ENCODE results near the gene DMBT1. TPM values are rescaled to one million over a fixed set of nuclear protein-coding genes. Genes with fewer than 3 reads are reported as not detected.

The DMBT1 gene
- total and polyA plus RNA-seq, 10 of the 15 experiments (the other 5 are each of a cell fraction or from before 2014, with no cell fraction given), result under 0.01 to 0.13 (median 0.03) TPM; not detected in 5

GRCh38 chr10:122543676-122544445 is 16.7 kb upstream of the DMBT1 start:
- H3K27me3 ChIP-seq (replicated peaks in 1 of 2; ENCODE audit: control insufficient read depth in 2 of 2, insufficient read depth in 2 of 2, low read length in 1 of 2), result peaks cover 0 to 1% of the 10 kb centered on the region in 2 experiments; a peak in 2 of 4 replicates
- BruUV-seq (replicated peaks), result no TSS peak

More at GRCh38 chr10:122543676-122544445, 16.7 kb upstream of the DMBT1 start:
- RAD21 ChIA-PET (ENCODE audit: unreplicated experiment), result no interaction called here
- Histone ChIP-seq H4K20me1 (ENCODE audit: control insufficient read depth, insufficient read depth) (no peaks in the 10 kb centered on the region), H3K4me1 (ENCODE audit: control insufficient read depth, insufficient read depth, low read length) (no peaks in the 10 kb centered on the region), H3K9ac (ENCODE audit: control insufficient read depth, insufficient read depth, low read length) (no peak overlapping the region), H3K27ac (ENCODE audit: control insufficient read depth, insufficient read depth) (no peak overlapping the region), H3K36me3 (ENCODE audit: control insufficient read depth in 2 of 2, insufficient read depth in 2 of 2, low read length in 1 of 2) (no peaks in the 10 kb centered on the region), H3K4me2 (ENCODE audit: control insufficient read depth, insufficient read depth) (no peak overlapping the region), H3K9me3 (replicated peaks; ENCODE audit: control insufficient read depth, insufficient read depth, low read length) (no peaks in the 10 kb centered on the region), H3K79me2 (ENCODE audit: control insufficient read depth, insufficient read depth, low read length) (no peaks in the 10 kb centered on the region), H3K4me3 (no peak overlapping the region), H2AFZ (ENCODE audit: control insufficient read depth, low read depth, low read length) (no peak overlapping the region)
- 19% methylated on average over 10 of the region's 10 CpGs for WGBS (ENCODE audit: insufficient coverage, insufficient replicate concordance, low lambda C conversion rate, missing lambda C conversion rate)
- DNase-seq (ENCODE audit: low read depth, low spot score) (no peak), FAIRE-seq (no peak), ATAC-seq (no peak)
- POLR2A ChIA-PET, result no interaction called here
- intact Hi-C loops (cut with micrococcal nuclease; ENCODE audit: unreplicated experiment) (no loop called here), in situ Hi-C loops (cut with MboI) (no loop called here)
- SMC1A ChIA-PET (ENCODE audit: uncharacterized antibody, unreplicated experiment), result no interaction called here
- CTCF ChIA-PET, result no interaction called here
- TF ChIP-seq ASH2L (IDR thresholded peaks at IDR 0.05; ENCODE audit: borderline replicate concordance, low read depth) (no peak), POU2F2 (IDR thresholded peaks at IDR 0.05; ENCODE audit: borderline replicate concordance, low read depth, low read length) (no peak), YY1 (IDR thresholded peaks at IDR 0.05; ENCODE audit: low read depth, low read length) (no peak), NBN (IDR thresholded peaks at IDR 0.05) (no peak), EED (IDR thresholded peaks at IDR 0.05; ENCODE audit: low read depth) (no peak), TCF12 (IDR thresholded peaks at IDR 0.05; ENCODE audit: low read depth, low read length) (no peak), HCFC1 (IDR thresholded peaks at IDR 0.05; ENCODE audit: low read length) (no peak), NR2C1 (IDR thresholded peaks at IDR 0.05) (no peak), KLF5 (IDR thresholded peaks at IDR 0.05; ENCODE audit: partially characterized antibody) (no peak), E2F8 (IDR thresholded peaks at IDR 0.05; ENCODE audit: low read depth, partially characterized antibody) (no peak), CHD1 (IDR thresholded peaks at IDR 0.05; ENCODE audit: low read depth, low read length) (no peak), SP1 (IDR thresholded peaks at IDR 0.05; ENCODE audit: low read depth, low read length) (no peak), POLR2AphosphoS2 (IDR thresholded peaks at IDR 0.05; ENCODE audit: low read depth, low read length) (no peak), SMAD5 (IDR thresholded peaks at IDR 0.05; ENCODE audit: low read depth) (no peak), RB1 (IDR thresholded peaks at IDR 0.05; ENCODE audit: borderline replicate concordance) (no peak), BHLHE40 (IDR thresholded peaks at IDR 0.05; ENCODE audit: borderline replicate concordance in 1 of 2, low read depth in 2 of 2, low read length in 1 of 2) (no peak)

Measured in GM12878 (cell line).